GM18870 (cell line): ENCODE data around the gene C14orf180.
"Not testable (repeated sequence)": the region's sequence is repeated elsewhere in the genome, so short reads cannot be mapped to it uniquely, and the experiment has no call there.

Source experiments
- ATAC-seq: cut with Tn5 transposase; IDR thresholded peaks from one replicate; pipeline ENCODE4 v1.9.1; 2021; ENCODE audit warnings: moderate library complexity; ENCODE audit not compliant: unreplicated experiment

Gene C14orf180

DNA sequence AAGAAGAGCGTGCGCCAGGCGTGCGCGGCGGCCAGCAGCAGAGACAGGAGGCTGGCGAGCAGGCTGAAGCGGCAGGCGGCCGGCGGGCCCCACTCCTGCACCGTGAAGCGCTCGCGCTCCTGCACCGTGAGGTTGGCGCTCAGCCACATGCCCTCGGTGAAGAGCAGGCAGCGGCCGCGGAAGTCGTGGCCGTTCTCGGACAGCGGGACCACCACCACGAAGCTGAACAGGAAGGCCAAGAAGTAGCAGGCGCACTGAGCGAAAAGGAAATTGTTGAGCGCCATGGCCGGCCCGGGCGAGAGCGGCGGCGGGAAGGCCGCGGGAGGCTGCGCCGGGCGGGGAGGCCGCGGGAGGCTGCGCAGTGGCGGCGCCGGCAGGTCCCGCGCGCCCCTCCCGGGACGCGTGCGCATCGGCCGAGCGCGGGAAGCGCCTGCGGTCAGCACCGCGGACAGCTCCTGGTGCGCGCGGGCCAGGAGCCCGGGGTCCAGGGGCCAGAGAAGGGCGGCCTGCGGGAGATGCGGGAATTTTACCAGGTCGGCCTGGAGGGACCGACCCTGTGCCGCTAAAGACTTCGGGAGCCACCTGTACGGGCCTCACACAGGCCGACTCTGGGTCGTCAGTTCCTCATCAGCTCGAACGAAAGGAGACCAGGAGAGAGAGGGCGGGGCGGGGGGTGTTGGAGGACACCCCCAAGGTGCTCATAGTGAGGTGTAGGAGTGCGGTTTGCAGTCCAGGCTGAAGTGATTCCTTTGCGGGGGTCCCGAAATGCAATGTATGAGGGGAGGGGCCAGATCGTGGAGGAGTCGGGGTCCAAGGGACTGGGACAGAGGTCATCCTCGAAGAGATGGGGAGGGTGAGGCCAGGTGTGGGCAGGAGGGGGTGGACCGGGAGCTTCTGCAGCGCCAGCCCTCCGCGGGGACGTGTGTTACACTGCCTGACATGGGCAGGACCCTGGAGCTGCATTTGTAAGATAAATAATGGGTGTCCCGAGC lies 25.2 kb downstream of the C14orf180 start, which contains the start of gene TMEM179:
Gene TMEM179 (minus strand): TSS at position 315 of the 992 bp plus-strand sequence. CDS start 31 bp downstream, at position 284.
- no peak for ATAC-seq

- no peak for ATAC-seq
Observed at GRCh38 chr14:104609666-104610065, 30.1 kb downstream of the C14orf180 start.

GRCh38 chr14:104610749-104611310 lies 31.3 kb downstream of the C14orf180 start:
- no peak for ATAC-seq

- ATAC-seq = no peak
Observed at GRCh38 chr14:104611881-104612280, 32.3 kb downstream of the C14orf180 start.

DNA sequence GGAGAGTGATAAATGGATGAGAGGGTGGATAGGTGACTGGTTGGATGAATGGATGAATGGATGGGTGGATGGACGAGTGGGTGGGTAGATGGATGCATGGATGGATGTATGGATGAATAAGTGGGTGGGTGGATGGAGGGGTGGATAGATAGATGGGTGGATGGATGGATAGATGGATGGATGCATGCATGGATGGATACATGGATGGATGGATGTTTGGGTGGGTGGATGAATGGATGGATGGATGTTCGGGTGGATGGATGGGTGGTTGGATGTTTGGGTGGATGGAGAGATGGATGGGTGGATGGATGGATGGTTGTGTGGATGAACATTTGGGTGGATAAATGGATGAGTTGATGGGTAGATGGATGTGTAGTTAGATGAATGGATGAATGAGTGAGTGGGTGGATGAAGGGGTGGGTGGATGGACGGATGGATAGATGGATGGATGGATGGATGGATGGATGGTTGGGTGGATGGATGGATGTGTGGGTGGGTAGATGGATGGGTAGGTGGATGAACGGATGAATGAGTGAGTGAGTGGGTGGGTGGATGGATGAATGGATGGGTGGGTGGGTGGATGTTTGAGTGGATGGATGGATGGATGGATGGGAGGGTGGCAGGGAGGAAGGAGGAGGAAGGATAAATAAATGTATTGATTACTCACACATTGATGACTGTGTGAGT lies 34.7 kb downstream of the C14orf180 start:
- ATAC-seq = no peak

DNA sequence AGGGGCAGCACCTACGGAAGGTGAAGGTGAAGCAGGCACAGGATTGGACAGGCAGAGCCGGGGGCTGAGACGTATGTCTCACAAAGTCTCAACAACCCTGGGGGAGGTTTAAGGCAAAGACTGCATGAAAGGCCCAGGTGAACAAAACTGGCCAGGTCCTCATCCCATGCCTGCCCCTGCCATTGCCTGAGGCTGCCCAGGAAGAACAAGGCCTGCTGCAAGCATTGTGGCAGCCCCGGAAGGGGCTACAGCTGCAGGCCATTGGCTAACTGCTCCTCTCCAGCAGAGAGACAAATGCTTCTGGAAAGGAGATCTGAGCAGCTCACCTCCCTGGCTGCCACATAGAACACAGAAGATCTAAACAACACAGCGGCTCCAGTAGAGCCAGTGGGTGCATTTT lies 45.4 kb downstream of the C14orf180 start:
- ATAC-seq = no peak

- no peak for ATAC-seq
Observed at GRCh38 chr14:104632781-104633180, 53.2 kb downstream of the C14orf180 start.

DNA sequence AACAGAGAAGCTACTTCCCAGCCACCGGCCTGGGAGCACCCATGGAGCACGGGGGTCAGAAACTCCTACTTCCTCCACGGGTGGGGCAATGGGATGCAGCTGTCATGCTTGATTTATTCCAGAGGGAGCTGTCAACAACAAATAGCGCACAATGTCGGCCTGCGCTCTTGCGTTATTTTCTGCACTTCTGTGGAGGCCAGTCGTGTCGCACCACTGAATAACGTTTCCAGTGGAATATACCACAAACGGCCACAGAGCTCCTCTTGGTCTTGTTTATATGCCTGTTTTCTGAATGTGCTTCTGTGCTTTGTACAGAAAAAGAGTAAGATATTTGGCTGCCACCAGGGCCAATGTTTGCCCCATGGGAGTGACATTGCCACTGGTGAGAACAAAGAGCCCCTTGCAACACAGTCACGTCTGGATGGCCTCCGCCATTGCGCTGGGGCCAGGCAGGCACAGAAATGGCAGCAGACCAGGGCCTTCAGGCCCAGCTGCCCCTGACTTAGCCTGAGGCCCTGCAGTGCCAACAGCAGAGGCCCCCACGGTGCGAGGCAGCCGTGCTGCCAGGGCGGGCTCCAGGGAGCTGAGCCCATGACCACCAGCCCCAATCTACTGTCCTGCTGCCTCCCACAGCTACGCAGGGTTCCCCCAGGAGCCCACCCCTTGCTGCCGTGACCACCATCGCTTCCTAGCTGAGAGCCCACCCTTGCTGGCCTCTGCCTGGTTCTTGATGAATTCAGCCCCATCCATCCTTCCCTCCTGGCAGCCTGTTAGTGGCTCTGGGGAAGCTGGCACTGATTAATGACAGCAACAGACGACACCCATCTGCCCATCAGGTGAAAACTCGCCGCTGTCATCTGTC lies 53.9 kb downstream of the C14orf180 start:
- no peak for ATAC-seq

GRCh38 chr14:104634138-104634760 lies 54.7 kb downstream of the C14orf180 start:
- ATAC-seq = no peak

- ATAC-seq = no peak
Observed at GRCh38 chr14:104634886-104635570, 55.5 kb downstream of the C14orf180 start.

DNA sequence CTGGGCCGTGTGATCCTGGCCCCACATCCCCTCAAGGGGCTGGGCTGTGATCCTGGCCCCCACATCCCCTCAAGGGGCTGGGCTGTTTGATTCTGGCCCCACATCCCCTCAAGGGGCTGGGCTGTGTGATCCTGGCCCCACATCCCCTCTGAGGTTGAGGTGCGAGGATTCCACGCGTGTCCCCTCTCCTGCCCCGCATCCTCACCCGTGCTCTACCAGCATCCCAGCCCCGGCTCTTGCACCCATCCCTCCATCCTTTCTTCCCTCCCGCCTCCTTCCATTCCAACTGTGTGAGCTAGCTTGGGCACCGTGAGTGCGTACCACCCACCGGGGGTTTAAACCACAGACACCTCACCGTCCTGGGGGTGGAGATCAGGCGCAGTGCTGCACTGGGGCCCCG lies 56.2 kb downstream of the C14orf180 start:
- ATAC-seq = no peak

DNA sequence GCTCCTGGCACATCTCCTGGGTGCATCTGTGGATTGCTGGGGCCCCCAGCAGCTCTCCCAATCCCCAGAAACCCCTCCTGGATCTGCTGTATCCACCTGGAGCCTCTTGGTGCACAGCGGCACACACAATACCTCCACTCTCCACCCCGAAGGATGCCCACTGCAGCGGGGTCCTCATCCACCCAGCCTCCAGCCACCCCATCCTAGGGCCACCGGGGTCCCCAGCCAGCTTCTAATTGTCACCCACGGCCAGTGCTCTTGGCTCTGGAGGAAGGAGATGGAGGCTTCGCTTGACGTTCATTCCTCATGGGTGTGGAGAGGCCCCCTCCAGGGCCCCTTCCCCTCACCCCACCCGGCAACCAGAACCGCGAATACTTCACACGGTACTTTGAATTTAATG lies 56.6 kb downstream of the C14orf180 start:
- no peak for ATAC-seq

DNA sequence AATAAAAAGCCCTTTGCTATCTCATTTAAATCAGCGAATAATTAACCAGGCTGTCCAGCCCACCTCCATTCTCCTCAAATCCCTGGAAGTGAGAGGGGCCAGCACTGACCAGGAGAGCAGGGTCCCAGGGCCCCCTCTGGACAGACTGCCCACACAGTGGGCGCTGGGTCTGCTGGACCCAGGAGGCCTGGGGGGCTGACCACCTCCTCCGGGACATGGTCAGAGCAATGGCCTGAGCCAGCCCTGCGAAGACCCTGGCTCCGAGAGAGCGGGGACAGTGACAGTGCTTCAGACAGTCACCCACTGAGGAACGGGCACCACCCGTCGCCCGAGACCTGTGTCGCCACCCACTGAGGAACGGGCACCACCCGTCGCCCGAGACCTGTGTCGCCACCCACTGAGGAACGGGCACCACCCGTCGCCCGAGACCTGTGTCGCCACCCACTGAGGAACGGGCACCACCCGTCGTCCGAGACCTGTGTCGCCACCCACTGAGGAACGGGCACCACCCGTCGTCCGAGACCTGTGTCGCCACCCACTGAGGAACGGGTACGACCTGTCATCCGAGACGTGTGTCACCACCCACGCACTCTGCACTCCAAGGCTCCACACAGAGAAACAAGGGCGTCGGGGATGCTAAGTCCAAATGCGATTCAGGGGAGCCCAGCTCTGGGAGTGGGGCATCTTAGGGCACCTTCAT lies 57.4 kb downstream of the C14orf180 start:
- ATAC-seq = not testable (repeated sequence)

DNA sequence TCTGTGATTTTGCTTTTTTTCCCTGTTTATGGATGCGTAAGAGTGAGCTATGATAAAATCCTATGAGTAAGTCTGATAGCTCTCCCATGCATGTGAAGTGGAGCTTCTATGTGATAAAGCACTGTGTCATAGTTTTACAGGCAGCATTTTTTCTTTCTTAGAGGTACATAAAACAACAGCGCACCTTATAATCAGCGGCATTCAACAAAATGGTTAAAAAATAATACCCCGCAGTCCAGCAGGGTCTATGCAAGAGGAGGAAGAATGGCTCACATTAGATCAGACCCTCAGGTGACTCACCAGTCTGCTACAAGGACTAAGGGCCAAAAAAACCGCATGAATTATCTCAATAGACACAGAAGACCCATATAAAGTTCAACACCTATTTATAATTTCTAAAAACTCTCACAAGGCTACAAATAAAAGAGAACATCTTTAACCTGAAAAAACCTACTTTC lies 58.0 kb downstream of the C14orf180 start:
- ATAC-seq = no peak

GRCh38 chr14:104638190-104638589 lies 58.6 kb downstream of the C14orf180 start:
- ATAC-seq = no peak

GRCh38 chr14:104638927-104639450 lies 59.4 kb downstream of the C14orf180 start:
- no peak for ATAC-seq

DNA sequence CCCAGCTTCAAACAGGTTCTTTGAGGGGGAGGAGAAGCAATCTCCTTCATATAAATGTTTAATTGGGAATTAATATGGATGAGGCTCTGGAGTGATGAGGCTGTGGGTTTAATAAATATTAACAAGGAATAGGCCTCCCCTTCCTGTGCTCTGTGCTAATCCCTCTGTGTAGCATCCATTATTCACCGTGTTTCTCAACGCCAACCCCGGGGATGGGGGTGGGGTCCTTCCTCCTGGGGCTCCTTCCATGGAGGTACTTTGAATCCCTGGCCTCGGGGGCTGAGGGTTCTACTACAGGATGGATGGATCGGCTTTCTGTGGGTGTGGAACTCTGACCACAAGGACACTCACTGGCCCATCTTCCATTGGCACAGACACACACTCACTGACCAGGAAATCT lies 59.9 kb downstream of the C14orf180 start:
- ATAC-seq = no peak
